Pancreas (tissue), 10 donors: ENCODE measurements around the gene EPX. TPM values are rescaled to one million over a fixed set of nuclear protein-coding genes. Genes with fewer than 3 reads are reported as not detected.

ENCODE experiments used
- ATAC-seq, 4 donors: fragments of 200-7000 bp; cut with Tn5 transposase; one replicate each; pipeline versions ENCODE4 v1.8.0 to v1.9.1; 2020; ENCODE audit warnings: mild to moderate bottlenecking in 4 of 4, moderate library complexity in 4 of 4
- DNase-seq, 6 donors: peaks; one replicate each; pipeline ENCODE4 v3.0.0-alpha.2; 2020
- FAIRE-seq: peaks from 2 replicates; lab custom pipeline; 2012; peaks lifted over from hg19 to GRCh38; lab: Jason Lieb, UNC
- H3K27ac ChIP-seq, 4 donors: fragments of 200-600 bp; sonication (generic); 1 replicate in 3 of 4; 2 replicates in 1 of 4; pipeline versions ENCODE4 v1.5.0 to v1.8.0; 2020
- H3K27me3 ChIP-seq, 4 donors: fragments of 200-600 bp; one replicate each; pipeline ENCODE4 v1.8.0; 2021
- H3K36me3 ChIP-seq, 3 donors: fragments of 200-600 bp; sonication (generic) in 1 of 3; one replicate each; pipeline versions ENCODE4 v1.5.0 to v1.8.0; 2020 to 2021
- H3K4me1 ChIP-seq, 3 donors: fragments of 200-600 bp; one replicate each; pipeline ENCODE4 v1.8.0; 2021
- H3K4me3 ChIP-seq, 4 donors: fragments of 200-600 bp; sonication (generic) in 2 of 4; one replicate each; pipeline versions ENCODE4 v1.5.0 to v1.8.0; 2020 to 2021
- H3K9me3 ChIP-seq, 4 donors: fragments of 200-600 bp; one replicate each; pipeline ENCODE4 v1.8.0; 2021
- WGBS, 2 donors: extraction: QIAGEN DNeasy Blood & Tissue Kit; methylation state at CpG; one replicate each; pipeline ENCODE4 v1.1.7; 2013; 5-methylcytosine and 5-hydroxymethylcytosine counted together
- intact Hi-C, 3 donors: fragments of 100-400 bp; cut with DNase I; formaldehyde crosslinking; loops; one replicate each; pipeline versions ENCODE4 v1.11.1 to v1.14.2; 2022
- polyA plus RNA-seq, 2 donors: library from polyadenylated mRNA; stranded (reverse); fragments of 200-250 nt; gene quantifications; one replicate each; pipeline ENCODE4 v1.2.3, GENCODE V29; 2013
- total RNA-seq, 6 donors: library from RNA; stranded (reverse); fragmentation: NEBNext Ultra II Directional in 4 of 6; extraction: Animal tissue kit (Norgen Biotek cat#: 25700) in 4 of 6; gene quantifications; one replicate each; pipeline versions ENCODE4 v1.2.1 to v1.2.4, GENCODE V29; 2021 to 2023
- TF ChIP-seq, protein P1 (sequence below), 4 donors: fragments of 200-600 bp; sonication (generic) in 3 of 4; IDR thresholded peaks; one replicate each; pipeline versions ENCODE4 v1.5.0 to v1.8.0; 2021; ENCODE audit warnings: antibody characterized with exemption in 4 of 4
- donor health status: healthy with polysubstance abuse.
- donor health status: DM: no; HTN: no; CAD: no; lungs with moderate emphysema.
- donor health status: DM: no; HTN: no; CAD: no.
- donor health status: control.
- donor health status: control.
- donor health status: Bipolar disorder and iron deficiency.
- donor health status: DM: yes; HTN: yes; CAD: no.
- donor health status: DM: no; HTN: no; CAD: no.
- donor health status: DM: no; HTN: no; CAD: no.
- donor health status: DM: yes; HTN: yes; CAD: no.

EPX gene
- total and polyA plus RNA-seq, 8 donors: not detected

GRCh38 chr17:58244963-58245362, 52.4 kb downstream of the EPX start:
- H3K27me3 ChIP-seq: no peaks in the 10 kb centered on the region
- WGBS, 2 donors: 68 to 72% methylated on average over 6 of the region's 6 CpGs
- DNase-seq (no peak), ATAC-seq (no peak), FAIRE-seq (no peak)
- no peaks in the 10 kb centered on the region for H3K9me3 ChIP-seq
- no peaks in the 10 kb centered on the region for H3K36me3 ChIP-seq
- no peaks in the 10 kb centered on the region for H3K4me1 ChIP-seq
- no peak overlapping the region for H3K27ac ChIP-seq
- intact Hi-C loops: no loop called here
- TF ChIP-seq, protein P1, sequence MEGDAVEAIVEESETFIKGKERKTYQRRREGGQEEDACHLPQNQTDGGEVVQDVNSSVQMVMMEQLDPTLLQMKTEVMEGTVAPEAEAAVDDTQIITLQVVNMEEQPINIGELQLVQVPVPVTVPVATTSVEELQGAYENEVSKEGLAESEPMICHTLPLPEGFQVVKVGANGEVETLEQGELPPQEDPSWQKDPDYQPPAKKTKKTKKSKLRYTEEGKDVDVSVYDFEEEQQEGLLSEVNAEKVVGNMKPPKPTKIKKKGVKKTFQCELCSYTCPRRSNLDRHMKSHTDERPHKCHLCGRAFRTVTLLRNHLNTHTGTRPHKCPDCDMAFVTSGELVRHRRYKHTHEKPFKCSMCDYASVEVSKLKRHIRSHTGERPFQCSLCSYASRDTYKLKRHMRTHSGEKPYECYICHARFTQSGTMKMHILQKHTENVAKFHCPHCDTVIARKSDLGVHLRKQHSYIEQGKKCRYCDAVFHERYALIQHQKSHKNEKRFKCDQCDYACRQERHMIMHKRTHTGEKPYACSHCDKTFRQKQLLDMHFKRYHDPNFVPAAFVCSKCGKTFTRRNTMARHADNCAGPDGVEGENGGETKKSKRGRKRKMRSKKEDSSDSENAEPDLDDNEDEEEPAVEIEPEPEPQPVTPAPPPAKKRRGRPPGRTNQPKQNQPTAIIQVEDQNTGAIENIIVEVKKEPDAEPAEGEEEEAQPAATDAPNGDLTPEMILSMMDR (IDR thresholded peaks at IDR 0.05): no peak
- no peak overlapping the region for H3K4me3 ChIP-seq

GRCh38 chr17:58245428-58246103, 53.0 kb downstream of the EPX start:
- H3K27ac ChIP-seq: no peak overlapping the region
- no peak overlapping the region for H3K4me3 ChIP-seq
- H3K4me1 ChIP-seq: no peaks in the 10 kb centered on the region
- no peaks in the 10 kb centered on the region for H3K27me3 ChIP-seq
- TF ChIP-seq, protein P1 (IDR thresholded peaks at IDR 0.05): no peak
- DNase-seq: no peak
- no peak for FAIRE-seq
- H3K36me3 ChIP-seq: no peaks in the 10 kb centered on the region
- WGBS, 2 donors: 54 to 64% methylated on average over 10 of the region's 10 CpGs
- intact Hi-C loops: no loop called here
- no peak for ATAC-seq
- H3K9me3 ChIP-seq: no peaks in the 10 kb centered on the region

- 71 to 76% methylated on average over 13 of the region's 13 CpGs for WGBS, 2 donors
- no peak for ATAC-seq
- no peak for DNase-seq
- Histone ChIP-seq H3K9me3 (no peaks in the 10 kb centered on the region), H3K27ac (no peak overlapping the region), H3K4me3 (no peak overlapping the region), H3K36me3 (no peaks in the 10 kb centered on the region), H3K4me1 (no peaks in the 10 kb centered on the region), H3K27me3 (no peaks in the 10 kb centered on the region)
- intact Hi-C loops: no loop called here
- TF ChIP-seq, protein P1 (IDR thresholded peaks at IDR 0.05): no peak
- FAIRE-seq: no peak
Measured at GRCh38 chr17:58246104-58246740, 53.7 kb downstream of the EPX start.

DNA sequence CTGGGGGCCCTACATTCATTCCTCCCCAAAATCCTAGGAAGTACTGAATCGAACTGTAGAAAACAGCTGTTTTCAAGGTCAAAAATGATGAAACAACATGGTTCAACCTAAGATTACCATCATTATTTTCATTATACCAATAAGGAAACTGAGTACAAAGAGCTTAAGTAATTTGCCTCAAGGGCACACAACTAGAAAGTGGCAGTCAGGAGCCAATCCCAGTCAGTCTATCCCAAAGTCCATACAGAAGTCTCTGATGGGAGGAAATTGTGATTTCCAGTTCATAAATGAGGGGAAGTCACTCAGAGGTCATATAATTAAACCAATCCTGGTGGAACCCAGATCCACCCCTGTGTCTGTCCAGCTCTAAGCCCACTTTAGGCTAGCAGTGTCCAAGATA, 54.3 kb downstream of the EPX start:
- Histone ChIP-seq H3K4me3 (no peak overlapping the region), H3K36me3 (no peaks in the 10 kb centered on the region), H3K9me3 (no peaks in the 10 kb centered on the region), H3K27me3 (no peaks in the 10 kb centered on the region), H3K27ac (no peak overlapping the region), H3K4me1 (no peaks in the 10 kb centered on the region)
- no peak for FAIRE-seq
- 82 to 86% methylated on average over 1 of the region's 1 CpG for WGBS, 2 donors
- intact Hi-C loops: no loop called here
- TF ChIP-seq, protein P1 (IDR thresholded peaks at IDR 0.05): no peak
- DNase-seq: no peak
- no peak for ATAC-seq
